GM21723 (cell line): Measurements from ENCODE around the gene ATXN1.

ENCODE experiments used
- ATAC-seq: cut with Tn5 transposase; IDR thresholded peaks from one replicate; pipeline ENCODE4 v1.9.1; 2021; ENCODE audit warnings: mild to moderate bottlenecking, moderate library complexity; ENCODE audit not compliant: unreplicated experiment

Gene ATXN1

GRCh38 chr6:16683641-16684194, 77.5 kb downstream of the ATXN1 start:
- ATAC-seq = no peak

- ATAC-seq = no peak
These were observed 79.9 kb downstream of the ATXN1 start for GRCh38 chr6:16681260-16681873.

GRCh38 chr6:16679050-16679449, 82.2 kb downstream of the ATXN1 start:
- no peak for ATAC-seq

- ATAC-seq = no peak
These were observed 83.8 kb downstream of the ATXN1 start for GRCh38 chr6:16677458-16677857.

GRCh38 chr6:16676978-16677377, 84.3 kb downstream of the ATXN1 start:
- no peak for ATAC-seq

GRCh38 chr6:16676376-16676775, 84.9 kb downstream of the ATXN1 start:
- ATAC-seq = no peak

GRCh38 chr6:16674801-16675392, 86.4 kb downstream of the ATXN1 start:
- ATAC-seq = no peak

GRCh38 chr6:16673011-16673797, 88.1 kb downstream of the ATXN1 start:
- ATAC-seq = no peak

GRCh38 chr6:16671302-16672289, 89.7 kb downstream of the ATXN1 start:
- ATAC-seq = no peak

- ATAC-seq = peak; percentile 50
These were observed 90.6 kb downstream of the ATXN1 start for GRCh38 chr6:16670617-16671051.

- peak; percentile 70 for ATAC-seq
These were observed 91.1 kb downstream of the ATXN1 start for GRCh38 chr6:16670183-16670582.

GRCh38 chr6:16669227-16669626, 92.0 kb downstream of the ATXN1 start:
- no peak for ATAC-seq

- ATAC-seq = no peak
These were observed 93.8 kb downstream of the ATXN1 start for GRCh38 chr6:16667509-16667908.

GRCh38 chr6:16665992-16666391, 95.3 kb downstream of the ATXN1 start:
- ATAC-seq = no peak

- no peak for ATAC-seq
These were observed 96.1 kb downstream of the ATXN1 start for GRCh38 chr6:16665182-16665581.

- no peak for ATAC-seq
These were observed 97.4 kb downstream of the ATXN1 start for GRCh38 chr6:16663901-16664300.

GRCh38 chr6:16660157-16660497, 101.1 kb downstream of the ATXN1 start:
- peak; percentile 41 for ATAC-seq

- peak; percentile 30 for ATAC-seq
These were observed 101.6 kb downstream of the ATXN1 start for GRCh38 chr6:16659466-16660156.

GRCh38 chr6:16658348-16659034, 102.8 kb downstream of the ATXN1 start:
- no peak for ATAC-seq
